DOHH2 (cell line): Measurements from ENCODE around the gene CTDSPL.
A peak's percentile ranks its signal among the peaks of the same experiment; 100 is the strongest.

ENCODE experiments used
- H3F3A ChIP-seq: fragments of 200-600 bp; sonication (generic), shearing (Covaris generic); 2 replicates; pipeline ENCODE4 v1.6.0; 2016; ENCODE audit warnings: antibody characterized with exemption, mild to moderate bottlenecking; ENCODE audit not compliant: control insufficient read depth, insufficient read depth
- H3K27ac ChIP-seq: fragments of 200-600 bp; sonication (generic); 2 replicates; pipeline ENCODE4 v1.5.1; 2014; ENCODE audit warnings: low read depth, mild to moderate bottlenecking, low read length, moderate library complexity
- H3K27me3 ChIP-seq: fragments of 200-600 bp; sonication (generic); 2 replicates; pipeline ENCODE4 v1.6.1; 2014; ENCODE audit warnings: mild to moderate bottlenecking, low read length, mixed read lengths; ENCODE audit not compliant: control insufficient read depth
- H3K36me3 ChIP-seq: fragments of 200-600 bp; sonication (generic); 2 replicates; pipeline ENCODE4 v1.6.1; 2014; ENCODE audit warnings: mild to moderate bottlenecking, low read length, moderate library complexity, mixed read lengths; ENCODE audit not compliant: control insufficient read depth
- H3K4me1 ChIP-seq: fragments of 200-600 bp; sonication (generic); 2 replicates; pipeline ENCODE4 v1.6.1; 2014; ENCODE audit warnings: mild to moderate bottlenecking, low read length, mixed read lengths; ENCODE audit not compliant: control insufficient read depth
- H3K4me2 ChIP-seq: fragments of 200-600 bp; sonication (generic); 2 replicates; pipeline ENCODE4 v1.6.0; 2014; ENCODE audit warnings: mild to moderate bottlenecking, low read length, moderate library complexity
- H3K4me3 ChIP-seq: fragments of 200-600 bp; sonication (generic); 2 replicates; pipeline ENCODE4 v1.5.1; 2014; ENCODE audit warnings: mild to moderate bottlenecking, low read length, mixed read lengths
- H3K79me2 ChIP-seq: fragments of 200-600 bp; sonication (generic); 2 replicates; pipeline ENCODE4 v1.6.1; 2014; ENCODE audit warnings: mild to moderate bottlenecking, low read length, mixed read lengths; ENCODE audit not compliant: control insufficient read depth
- H3K9me2 ChIP-seq: fragments of 200-600 bp; sonication (generic); replicated peaks from 2 replicates; pipeline ENCODE4 v1.6.1; 2014; ENCODE audit warnings: mild to moderate bottlenecking, low read length, mixed read lengths; ENCODE audit not compliant: control insufficient read depth
- H3K9me3 ChIP-seq: fragments of 200-600 bp; sonication (generic); 2 replicates; pipeline ENCODE4 v1.6.1; 2014; ENCODE audit warnings: antibody characterized with exemption, low read length, mixed read lengths; ENCODE audit not compliant: control insufficient read depth, insufficient read depth
- H4K20me1 ChIP-seq: fragments of 200-600 bp; sonication (generic); 2 replicates; pipeline ENCODE4 v1.6.0; 2014; ENCODE audit warnings: low read depth, mild to moderate bottlenecking, antibody characterized with exemption, low read length, moderate library complexity; ENCODE audit not compliant: control insufficient read depth, insufficient read depth
- EZH2phosphoT487 ChIP-seq: fragments of 200-600 bp; sonication (generic); IDR thresholded peaks from 2 replicates; pipeline ENCODE4 v1.6.1; 2017; ENCODE audit warnings: borderline replicate concordance, mild to moderate bottlenecking, antibody characterized with exemption, low read length, moderate library complexity, mixed read lengths
- TF ChIP-seq, protein P1 (sequence below): fragments of 200-600 bp; sonication (generic); IDR thresholded peaks from one replicate; pipeline ENCODE4 v1.5.1; 2014; ENCODE audit warnings: antibody characterized with exemption, mild to moderate bottlenecking, low read depth, low read length; ENCODE audit not compliant: poor library complexity, severe bottlenecking

The CTDSPL gene

DNA sequence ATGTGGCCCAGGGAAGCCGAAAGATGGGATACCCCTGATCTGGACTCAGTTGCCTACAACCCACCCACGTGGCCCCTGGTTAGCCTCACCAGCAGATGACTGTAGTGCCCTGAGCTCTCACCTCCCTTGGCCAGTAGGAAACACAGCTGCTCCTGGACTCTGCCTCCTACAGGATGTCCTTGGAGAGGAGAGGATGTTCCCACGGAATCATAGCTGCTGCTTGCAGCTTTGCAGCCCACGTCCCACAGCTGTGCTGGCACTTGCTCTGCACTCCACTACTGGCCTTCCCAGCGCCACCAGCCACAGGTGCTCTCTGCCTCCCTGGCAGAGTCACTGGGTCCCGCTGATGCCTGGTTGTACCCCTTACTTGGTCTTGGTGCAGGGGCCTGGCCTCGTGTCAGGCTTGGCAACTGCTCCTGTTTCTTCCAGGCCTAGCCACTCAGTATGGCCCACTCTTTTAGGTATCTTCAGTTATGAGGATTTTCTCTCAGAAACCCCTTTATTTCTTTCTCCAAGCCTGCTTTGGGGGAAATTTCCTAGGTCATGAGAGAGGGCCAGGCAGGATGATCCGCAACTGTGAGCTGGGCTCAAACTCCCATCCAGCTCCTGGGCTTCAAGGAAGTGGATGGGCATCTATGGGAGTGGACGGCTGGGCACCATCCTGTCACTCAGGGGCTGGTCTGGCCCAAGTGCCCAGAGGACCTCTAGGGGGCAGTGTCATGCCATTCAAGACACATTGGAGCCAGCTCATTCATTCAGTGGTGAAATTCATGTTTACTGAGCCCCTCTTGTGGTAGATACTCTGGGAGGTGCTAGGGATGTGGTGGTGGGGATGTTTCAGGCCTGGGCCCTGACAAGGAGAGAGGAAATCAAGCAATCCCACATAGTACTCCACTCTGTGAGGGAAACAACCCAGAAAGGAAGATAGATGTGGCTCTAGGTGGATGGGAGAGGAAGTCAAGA, 112.7 kb downstream of the CTDSPL start:
- H3K4me3 ChIP-seq: no peak overlapping the region
- H3K79me2 ChIP-seq: no peaks in the 10 kb centered on the region
- no peaks in the 10 kb centered on the region for H3K36me3 ChIP-seq
- H3K27me3 ChIP-seq: no peaks in the 10 kb centered on the region
- H3K9me2 ChIP-seq: no peaks in the 10 kb centered on the region
- no peak overlapping the region for H3K4me2 ChIP-seq
- H4K20me1 ChIP-seq: no peaks in the 10 kb centered on the region
- no peaks in the 10 kb centered on the region for H3K4me1 ChIP-seq
- H3F3A ChIP-seq: no peaks in the 10 kb centered on the region
- TF ChIP-seq EZH2phosphoT487: no peak
- TF ChIP-seq, protein P1, sequence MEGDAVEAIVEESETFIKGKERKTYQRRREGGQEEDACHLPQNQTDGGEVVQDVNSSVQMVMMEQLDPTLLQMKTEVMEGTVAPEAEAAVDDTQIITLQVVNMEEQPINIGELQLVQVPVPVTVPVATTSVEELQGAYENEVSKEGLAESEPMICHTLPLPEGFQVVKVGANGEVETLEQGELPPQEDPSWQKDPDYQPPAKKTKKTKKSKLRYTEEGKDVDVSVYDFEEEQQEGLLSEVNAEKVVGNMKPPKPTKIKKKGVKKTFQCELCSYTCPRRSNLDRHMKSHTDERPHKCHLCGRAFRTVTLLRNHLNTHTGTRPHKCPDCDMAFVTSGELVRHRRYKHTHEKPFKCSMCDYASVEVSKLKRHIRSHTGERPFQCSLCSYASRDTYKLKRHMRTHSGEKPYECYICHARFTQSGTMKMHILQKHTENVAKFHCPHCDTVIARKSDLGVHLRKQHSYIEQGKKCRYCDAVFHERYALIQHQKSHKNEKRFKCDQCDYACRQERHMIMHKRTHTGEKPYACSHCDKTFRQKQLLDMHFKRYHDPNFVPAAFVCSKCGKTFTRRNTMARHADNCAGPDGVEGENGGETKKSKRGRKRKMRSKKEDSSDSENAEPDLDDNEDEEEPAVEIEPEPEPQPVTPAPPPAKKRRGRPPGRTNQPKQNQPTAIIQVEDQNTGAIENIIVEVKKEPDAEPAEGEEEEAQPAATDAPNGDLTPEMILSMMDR: peak; percentile 92
- H3K27ac ChIP-seq: no peak overlapping the region
- H3K9me3 ChIP-seq: no peaks in the 10 kb centered on the region

DNA sequence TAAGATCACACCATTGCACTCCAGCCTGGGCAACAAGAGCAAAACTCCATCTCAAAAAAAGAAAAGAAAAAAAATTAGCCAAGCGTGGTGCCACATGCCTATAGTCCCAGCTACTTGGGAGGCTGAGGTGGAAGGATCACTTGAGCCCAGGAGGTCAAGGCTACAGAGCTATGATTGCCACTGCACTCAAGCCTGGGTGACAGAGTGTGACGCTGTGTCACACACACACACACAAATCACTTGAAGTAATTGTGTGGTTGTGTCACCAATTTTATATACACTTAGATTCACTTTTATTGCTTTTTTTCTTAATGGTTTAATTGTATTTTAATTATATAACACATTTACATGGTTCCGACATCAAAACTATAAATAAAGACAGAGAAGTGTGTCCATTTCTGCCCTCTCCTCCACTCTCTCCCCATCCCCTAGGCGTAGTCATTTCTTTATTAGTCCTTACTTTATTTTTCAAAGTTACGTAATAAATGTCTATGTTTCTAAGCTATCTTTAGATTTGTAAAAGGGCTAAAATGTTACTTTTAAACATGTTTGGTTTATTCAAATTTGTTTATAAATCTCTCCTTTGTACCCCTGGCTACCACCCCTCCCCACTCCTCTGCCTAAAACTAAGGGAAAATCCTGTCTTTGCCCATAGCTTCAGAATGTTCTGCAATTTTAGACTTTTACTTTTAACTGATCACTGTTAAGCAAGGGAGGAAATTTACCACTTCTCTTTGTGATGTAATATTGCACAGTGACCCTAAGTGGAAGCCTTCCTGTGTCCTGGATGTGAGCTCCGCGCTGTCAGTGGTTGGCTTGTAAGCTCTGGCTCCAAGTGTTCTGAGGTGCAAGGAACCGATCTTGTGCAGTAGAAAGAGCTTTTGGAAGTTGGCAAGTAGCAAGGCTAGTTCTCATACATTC, 118.1 kb downstream of the CTDSPL start:
- Histone ChIP-seq H3K27me3 (peaks cover 9% of the 10 kb centered on the region), H3K4me3 (no peak overlapping the region), H3K27ac (no peak overlapping the region), H4K20me1 (no peaks in the 10 kb centered on the region), H3K4me1 (no peaks in the 10 kb centered on the region), H3K4me2 (no peak overlapping the region), H3K36me3 (no peaks in the 10 kb centered on the region), H3K9me3 (no peaks in the 10 kb centered on the region), H3K9me2 (no peaks in the 10 kb centered on the region), H3F3A (no peaks in the 10 kb centered on the region), H3K79me2 (no peaks in the 10 kb centered on the region)
- TF ChIP-seq EZH2phosphoT487: no peak
- TF ChIP-seq, protein P1: no peak

DNA sequence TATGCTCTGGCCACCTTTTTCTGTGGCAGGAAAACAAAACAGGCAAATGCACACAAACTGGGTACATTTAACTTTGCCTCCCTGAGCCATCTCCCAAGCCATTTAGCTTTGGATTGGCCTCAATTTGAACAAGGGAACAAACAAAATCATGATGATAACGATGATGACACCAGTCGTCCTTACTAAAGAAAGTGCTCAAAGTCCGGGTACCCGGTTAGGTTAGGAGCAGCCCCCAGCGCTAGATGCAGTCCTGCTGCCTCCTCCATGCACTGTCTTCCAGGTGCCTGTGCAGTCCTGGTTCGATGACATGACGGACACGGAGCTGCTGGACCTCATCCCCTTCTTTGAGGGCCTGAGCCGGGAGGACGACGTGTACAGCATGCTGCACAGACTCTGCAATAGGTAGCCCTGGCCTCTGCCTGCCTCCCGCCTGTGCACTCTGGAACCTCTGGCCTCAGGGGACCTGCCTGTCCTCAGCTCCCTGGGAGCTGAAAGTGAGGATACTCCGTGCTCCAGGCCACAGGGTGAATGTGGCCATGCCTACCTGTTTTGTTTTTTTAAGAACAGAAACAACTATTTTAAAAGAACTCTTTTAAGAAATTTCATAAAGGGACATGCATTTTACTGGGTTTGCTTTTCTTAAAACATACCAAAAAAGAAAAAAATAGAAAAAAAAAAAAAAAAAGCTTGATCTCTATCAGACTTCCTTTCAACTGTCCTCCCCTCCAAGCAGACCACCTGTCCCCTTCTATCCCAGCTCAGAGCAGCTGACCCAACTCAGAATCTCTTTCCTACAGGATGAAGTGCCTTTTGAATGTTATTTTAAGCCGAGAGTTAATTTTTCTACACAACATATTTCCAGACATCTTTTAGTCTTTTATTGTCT, 119.0 kb downstream of the CTDSPL start:
- Histone ChIP-seq H3K27me3 (peaks cover 9% of the 10 kb centered on the region), H3K4me2 (no peak overlapping the region), H4K20me1 (no peaks in the 10 kb centered on the region), H3K4me3 (no peak overlapping the region), H3K9me3 (no peaks in the 10 kb centered on the region), H3K4me1 (no peaks in the 10 kb centered on the region), H3K9me2 (no peaks in the 10 kb centered on the region), H3K27ac (no peak overlapping the region), H3K36me3 (no peaks in the 10 kb centered on the region), H3F3A (no peaks in the 10 kb centered on the region), H3K79me2 (no peaks in the 10 kb centered on the region)
- TF ChIP-seq, protein P1: no peak
- TF ChIP-seq EZH2phosphoT487: no peak
